Umbilical cord (tissue), 2 donors: ENCODE measurements around the gene CDH4. TPM values are rescaled to one million over a fixed set of nuclear protein-coding genes. Genes with fewer than 3 reads are reported as not detected.

Experiments
- DNase-seq: peaks from one replicate; pipeline ENCODE4 v3.0.0-alpha.2; 2015; ENCODE audit warnings: low spot score
- total RNA-seq: library from RNA; depleted of rRNA; stranded (reverse); fragments of >200 nt; gene quantifications from one replicate; pipeline ENCODE4 v1.2.3, GENCODE V29; 2014; ENCODE audit warnings: low replicate concordance; ENCODE audit not compliant: insufficient read depth

The CDH4 gene
- total RNA-seq, 1 donor from 2014 or later = 0.48 TPM

DNA sequence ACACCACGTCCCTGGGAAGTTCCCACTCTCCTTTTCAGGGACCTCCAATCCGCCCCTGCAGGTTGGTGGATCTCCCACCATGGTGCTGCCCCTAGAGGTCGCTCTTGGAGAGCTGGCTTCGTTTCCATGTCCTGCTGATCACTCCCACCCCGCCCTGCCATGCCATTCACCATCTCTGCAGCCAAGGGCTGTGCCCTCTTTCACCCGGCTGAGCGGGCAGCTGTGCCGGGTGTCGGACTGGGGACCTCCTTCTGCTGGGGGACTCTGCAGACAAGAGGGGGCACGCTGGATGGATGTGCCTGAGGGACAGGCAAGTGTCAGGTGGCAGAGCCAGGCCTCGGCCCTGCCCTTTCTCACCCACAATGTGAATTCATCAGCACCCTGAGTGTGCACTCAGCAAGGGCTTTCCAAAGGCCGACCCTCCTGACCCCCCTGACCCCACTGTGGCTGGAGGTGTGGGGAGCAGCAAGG, 347.0 kb downstream of the CDH4 start:
- DNase-seq = no peak

DNA sequence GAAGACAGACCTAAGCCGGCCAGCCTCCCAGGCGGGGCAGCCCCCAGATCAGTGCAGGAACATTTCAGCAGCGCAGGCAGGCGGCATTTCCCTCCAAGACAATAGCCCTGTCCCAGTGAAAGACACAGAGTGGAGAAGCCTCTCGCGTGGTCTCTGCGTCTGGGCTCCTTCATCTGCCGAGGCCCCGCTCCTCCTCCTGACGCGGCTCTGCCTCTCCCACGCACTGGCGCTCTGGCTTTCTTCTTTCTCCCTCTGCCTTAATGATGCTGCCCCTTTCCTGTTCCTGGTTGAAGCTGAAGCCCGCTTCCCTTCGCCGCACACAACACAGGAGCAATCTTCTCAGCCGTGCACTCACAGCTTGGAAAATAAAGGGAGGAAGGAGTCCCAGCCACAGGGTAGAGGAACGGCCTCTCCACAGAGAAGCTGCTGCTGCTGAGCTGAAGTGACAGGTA, 347.5 kb downstream of the CDH4 start:
- DNase-seq = no peak

DNA sequence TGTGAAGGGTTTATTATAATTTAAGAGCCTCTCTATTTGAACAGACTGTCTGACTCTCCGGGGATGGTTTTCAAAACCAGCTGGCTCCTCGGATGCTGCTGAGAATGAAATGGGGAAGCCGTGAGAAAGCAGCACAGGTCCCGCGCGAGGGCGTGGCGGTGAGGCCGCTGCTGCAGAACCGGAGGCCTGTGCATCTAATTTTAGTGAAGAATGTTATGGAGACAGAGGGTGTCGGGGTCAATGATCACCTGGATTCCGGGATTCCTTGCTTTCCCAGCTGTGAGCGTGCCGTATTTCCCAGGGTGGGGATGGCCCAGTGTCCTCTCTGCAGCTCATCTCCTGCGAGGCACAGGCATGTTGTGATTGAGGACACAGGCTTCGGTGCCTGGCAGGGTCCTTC, 348.0 kb downstream of the CDH4 start:
- DNase-seq = no peak

DNA sequence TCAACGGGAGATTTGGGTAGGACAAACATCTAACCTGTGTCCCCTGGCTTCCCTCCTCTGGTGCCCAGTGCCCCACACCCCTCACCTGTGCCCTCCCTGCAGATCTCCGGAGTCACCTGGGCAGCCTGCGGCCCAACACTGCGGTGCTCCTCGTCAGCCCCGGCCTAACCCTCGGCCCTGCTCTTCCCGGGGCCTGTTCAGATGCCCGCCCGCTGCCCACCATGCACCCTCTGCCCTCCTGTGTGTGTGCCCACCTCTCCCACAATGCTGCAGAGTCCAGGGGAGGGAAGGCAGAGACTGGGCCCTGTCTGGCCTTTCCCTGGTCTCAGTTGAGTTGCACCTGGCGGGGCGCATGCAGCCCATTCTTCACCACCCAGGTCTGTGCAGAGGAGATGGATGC, 349.3 kb downstream of the CDH4 start:
- DNase-seq = no peak

DNA sequence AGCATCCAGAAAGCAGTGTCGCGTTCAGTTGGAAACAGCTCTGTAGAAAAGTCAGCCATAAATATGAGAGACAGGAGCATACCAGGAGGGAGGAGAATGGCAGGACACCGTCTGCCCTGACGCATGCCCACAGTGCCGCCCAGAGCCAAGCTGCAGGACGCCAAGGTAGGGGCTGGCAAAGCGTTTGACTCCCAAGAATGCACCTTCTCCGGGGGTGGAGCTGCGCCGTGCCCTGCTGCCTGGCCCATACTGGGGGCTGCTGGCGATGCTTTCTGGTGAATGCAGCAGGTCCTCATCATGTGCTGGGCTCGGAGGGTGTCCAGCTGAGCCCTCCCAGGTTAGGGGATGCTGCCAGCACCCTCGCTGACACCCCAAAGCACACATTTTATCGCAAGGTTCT, 349.8 kb downstream of the CDH4 start:
- no peak for DNase-seq

DNA sequence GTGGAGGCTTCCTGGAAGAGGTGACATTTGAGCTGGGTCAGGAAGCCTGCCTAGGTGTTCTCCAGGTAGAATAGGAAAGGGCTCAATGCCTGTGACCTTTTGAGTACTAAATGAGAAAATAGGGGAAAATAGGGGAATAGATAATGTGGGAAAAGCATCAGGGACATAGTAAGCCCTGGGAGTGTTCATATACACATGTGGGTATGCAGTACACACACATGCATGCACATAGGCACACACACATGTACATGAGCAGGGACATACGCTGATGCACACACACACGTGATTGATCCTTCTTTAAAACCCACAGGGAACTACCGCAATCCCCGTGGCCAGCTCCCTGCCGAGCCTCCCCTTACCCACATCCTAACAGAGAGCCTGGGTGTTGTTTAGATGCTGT, 351.7 kb downstream of the CDH4 start:
- no peak for DNase-seq

DNA sequence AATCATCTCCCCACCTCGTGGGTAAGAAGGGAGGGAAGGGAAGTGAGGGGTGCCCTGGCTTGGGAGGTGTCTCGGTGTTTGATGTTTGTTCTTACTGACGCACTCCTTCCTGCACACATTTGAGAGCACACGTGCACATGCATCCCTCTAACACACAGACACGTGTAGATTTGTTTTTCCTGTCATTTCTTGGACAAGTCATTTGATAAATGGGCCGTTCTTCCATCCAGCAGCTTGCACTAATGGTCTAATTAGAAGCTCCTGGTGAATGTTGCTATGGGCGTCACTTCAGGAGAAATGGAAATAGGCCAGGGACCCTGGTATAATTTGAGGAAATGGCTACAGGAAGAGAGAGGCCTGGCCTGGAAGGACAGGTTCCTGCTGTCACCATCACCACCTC, 352.5 kb downstream of the CDH4 start:
- no peak for DNase-seq

DNA sequence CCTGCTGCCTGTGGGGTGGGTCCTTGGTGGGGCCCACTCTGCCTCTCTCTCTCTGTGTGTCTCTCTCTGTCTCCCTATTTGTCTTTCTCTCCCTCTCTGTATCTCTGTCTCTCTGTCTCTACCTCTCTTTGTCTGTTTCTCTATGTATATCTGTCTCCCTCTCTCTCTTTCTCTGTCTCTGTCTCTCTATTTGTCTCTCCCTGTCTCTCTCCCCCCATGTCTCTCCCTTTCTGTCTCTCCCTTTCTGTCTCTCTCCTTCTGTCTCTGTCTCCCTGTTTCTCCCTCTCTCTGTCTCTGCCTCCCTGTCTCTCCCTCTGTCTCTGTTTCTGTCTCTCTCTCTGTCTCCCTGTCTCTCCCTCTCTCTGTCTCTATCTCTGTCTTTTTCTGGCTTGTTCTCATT, 353.2 kb downstream of the CDH4 start:
- no peak for DNase-seq

DNA sequence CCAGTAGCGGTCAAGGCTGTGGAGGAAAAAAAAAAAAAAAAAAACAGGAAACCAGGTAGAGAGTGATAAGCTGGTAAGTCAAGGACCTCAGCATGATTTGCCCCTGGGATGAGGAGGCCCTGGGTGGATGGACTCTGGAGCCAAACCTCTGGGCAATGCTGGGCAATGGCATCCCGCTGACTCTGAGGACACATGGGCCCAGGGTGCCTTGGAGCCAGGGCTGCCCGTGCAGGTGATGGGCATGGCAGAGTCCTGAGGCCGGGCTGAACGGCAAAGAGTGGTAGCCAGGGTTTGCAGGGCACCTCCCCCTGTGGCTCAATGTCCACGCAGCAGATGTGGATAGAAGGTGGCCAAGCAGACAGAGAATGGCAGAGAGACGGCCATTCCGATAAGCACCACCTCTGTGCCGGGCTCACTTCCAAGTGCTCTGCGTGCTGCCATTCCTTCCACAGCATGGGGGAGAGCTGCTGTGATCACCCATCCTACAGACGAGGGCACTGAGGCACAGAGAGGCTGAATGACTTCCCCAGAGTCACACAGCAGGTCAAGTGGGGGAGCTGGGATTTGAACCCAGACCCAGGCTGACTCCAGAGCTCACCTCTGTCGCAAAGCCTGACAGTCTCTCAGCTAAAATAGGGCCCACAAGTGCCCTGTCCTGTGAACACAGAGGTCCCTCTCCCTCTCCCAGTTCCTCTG, 353.9 kb downstream of the CDH4 start:
- DNase-seq = no peak

DNA sequence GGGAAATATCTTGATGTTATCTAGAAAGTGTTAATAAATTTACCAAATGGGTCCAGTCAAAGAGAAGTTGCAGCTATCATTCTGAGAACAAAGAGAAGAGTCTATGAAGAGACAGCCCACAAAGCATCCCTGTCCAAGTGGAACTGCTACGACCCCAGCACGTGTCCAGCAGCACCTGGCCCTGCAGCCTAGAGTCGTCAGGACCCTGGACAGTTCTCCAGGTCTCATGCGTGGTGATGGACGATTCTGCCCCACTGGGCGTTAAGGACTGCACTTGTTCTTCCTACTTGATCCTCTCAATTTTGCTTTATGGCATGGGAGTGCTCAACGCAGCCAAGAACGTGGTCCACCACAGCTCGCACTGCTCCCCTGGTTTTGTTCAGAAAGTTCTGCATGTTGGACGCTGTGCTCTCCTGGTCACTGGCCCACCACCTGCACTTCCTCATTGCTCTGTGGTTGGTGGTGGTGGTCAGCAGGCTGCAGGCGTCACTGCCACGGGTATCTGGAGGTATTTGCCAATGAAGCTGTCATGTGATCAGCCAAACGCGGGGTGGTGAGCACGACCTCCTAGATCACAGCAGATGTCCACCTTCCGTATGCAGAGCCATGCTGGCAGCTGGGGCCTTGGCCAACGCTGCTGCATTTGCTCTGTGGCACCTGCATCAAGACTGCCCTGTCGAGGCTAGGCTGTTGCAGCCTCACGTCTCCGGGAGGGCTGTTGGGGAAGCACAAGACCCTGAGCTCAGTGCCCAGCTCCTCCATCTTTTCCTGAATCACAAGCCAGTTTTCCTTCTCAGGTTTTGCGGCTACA, 356.4 kb downstream of the CDH4 start:
- peak; percentile 7 for DNase-seq

DNA sequence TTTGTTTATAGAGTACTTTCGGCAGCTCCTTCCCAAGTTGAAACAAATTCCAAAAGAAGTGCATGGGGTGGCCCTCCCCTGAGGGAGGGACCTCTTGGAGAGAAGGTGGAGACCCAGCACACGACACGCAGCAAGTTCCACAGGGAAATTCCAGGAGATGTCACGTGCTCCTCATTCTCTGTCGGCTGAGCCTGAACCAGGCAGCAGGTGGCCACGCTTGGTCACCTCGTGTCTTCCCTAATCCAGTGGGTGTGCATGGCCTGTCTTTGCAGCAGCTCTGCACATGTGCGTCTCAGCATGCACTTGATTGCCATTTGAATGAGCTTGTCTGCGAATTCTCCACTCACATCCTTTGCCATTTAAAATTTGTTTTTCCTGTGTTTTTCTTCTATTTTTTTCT, 357.4 kb downstream of the CDH4 start:
- DNase-seq = no peak

DNA sequence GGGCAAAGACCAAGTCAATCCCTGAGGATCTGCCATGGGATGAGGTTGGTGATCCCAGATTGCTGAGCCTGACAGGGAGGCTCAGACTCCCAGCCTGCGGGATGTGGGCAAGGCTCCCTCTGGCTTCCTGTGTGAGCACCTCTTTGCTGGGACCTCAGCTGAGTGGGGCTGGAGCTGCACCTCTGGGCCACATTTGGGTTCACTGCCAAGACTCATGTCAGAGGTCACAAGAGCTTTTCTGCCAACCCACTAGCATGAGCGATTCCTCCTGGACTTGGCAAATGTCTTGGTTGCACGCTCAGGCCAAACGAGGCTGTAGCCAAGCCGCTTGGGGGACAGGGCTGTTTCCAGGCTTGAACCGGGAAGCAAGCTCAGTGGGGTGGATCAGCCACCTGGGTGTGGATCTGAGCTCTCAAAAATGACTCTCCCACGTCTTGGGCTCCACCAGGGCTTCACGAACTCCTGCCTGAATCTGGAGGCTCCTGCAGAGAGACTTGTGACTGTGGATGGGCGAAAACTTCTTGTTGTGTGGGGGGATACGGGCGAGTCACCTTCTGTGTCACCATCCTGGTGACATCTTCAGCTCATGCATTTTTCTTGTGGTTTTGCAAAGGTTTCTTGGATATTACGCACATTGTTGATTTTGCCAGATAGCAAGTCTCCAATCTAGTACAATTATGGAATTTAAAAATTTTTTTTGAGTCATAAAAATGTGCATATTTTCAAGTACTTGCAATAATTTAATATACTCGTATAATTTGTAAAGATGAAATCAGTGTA, 359.5 kb downstream of the CDH4 start:
- DNase-seq = no peak

DNA sequence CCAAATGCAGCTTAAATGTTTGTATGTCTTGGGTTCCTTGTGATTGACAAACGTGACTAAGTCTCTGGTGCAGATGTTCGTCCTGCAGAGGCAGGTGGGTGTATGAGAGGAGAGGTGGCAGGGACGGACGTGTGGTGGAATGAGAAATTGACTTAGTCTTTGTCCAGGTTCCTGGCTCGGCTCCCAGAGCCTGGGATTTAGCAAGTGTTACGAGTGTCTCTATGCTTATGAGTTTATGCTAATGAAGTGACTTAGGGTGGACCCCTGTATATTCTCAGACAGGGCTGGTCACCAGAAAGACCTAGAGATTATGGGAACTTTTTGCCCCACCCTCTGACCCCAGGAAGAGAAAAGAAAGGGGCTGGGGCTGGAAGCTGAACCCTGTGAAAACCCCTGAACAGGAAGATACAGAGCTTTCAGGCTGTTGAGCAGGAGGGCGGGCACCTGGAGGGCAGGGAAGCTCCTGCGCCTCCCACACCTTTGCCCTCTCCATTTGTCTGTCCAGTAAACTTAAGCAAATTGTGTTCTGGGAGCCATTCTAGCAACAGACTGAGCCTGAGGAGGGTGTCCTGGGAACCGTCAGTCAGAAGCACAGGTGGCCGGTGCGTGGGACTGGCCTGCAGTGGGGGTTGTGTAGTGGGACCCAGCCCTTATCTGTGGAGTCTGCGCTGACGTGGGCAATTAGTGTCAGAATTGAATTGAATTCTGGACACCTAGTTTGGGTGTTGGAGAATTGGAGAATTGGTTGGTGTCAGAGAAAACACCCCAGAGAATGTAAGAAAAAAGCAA, 362.1 kb downstream of the CDH4 start:
- no peak for DNase-seq

DNA sequence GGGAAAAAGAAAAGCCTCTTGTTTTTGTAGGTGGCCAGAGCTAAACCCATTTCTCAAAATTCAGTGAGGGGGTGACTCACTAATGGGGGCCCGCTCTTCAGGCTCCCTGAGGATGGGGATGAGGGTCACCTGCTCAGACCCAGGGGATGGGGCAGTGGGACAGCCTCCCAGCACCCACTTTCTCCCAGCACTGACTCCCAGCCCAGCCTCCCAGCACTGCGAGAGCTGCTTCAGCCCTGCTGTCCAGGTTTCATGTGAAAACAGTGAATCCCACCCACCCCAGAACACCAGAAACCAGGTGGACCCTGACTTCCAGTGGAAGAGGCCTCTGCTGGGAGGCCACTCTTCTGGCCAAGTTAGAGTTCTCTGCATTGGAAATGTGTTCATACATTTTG, 362.6 kb downstream of the CDH4 start:
- no peak for DNase-seq

DNA sequence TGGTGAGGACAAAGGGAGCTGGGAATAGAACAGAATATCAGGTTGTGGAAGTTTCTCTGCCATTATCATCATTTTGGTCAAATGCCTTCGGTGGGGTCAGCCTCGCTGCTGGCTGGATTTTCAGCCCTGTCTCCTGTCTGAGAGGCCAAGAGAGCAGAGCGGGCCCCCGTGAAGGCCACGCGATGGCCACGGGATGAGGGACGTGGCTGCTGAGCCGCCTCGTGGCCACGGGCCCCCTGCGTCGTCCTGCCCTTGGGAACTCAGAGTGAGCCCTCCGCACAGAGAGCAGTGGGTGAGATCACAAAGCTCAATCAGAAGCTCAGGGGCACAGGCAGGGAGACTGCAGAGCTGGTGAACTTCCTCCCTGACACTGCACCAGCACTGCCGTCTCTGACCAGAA, 363.7 kb downstream of the CDH4 start:
- DNase-seq = no peak

DNA sequence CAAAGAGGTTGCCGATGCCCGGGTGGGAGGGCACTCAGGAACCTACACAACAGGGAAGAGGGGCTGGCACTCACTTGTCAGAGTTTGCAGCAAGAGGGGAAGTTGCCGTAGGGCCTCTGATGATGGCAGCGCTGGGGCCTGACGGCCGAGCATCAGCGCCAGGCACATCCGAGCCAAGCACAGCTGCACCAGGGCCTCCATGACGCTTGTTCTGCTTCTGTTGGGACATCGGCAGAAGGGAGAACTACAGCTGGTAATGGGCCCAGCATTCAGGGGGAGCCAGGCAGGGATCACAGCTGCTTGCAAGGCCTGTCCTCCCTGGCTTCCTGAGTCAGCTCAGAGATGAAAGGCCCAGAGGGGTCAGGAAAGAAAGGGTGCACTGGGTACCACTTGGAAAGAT, 367.7 kb downstream of the CDH4 start:
- DNase-seq = no peak

DNA sequence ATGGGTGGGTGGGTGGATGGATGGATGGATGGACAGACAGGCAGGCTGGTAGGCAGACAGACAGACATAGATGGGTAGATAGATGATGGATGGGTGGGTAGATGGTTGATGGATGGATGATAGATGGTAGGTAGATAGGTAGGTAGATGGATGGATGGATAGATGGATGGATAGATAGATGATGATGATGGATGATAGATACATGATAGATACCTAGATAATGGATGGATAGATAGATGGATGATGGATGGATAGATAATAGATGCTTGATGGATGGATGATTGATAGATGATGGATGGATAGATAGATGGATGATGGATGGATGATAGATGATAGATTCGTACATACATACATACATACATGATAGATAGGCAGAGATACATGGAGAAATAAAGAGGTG, 368.1 kb downstream of the CDH4 start:
- no peak for DNase-seq

DNA sequence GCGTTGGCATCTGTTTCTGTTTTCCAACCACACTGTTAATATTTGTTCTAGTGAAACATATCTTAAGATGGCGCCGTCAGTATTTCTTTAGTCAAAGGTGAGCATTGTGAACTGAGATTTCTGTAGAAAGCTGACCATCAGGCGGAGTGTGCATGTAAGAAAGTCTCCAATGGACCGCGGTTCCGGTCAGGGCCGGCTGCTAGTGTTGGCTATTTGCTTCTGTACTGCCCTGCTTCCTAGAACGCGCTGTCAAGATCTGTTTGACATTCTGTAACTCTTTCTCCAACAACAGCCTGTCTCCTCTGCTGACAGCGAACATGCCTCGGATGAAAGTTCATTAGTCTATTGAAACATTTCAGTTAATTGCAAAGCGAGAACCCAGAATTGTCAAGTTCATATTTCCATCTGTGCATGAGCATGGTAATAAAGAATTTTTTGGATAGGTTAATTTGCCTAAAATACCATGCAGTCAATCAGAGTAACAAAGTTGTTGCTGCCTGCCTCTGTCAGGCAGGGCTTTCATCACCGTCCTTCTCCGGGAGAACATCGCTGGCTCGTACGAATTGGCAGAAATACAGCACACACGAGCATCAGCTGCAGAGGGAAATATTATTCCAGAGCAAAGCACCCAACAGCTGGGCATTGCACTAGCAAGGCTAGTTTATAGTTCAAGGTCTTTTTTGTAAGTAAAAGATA, 369.1 kb downstream of the CDH4 start:
- no peak for DNase-seq

DNA sequence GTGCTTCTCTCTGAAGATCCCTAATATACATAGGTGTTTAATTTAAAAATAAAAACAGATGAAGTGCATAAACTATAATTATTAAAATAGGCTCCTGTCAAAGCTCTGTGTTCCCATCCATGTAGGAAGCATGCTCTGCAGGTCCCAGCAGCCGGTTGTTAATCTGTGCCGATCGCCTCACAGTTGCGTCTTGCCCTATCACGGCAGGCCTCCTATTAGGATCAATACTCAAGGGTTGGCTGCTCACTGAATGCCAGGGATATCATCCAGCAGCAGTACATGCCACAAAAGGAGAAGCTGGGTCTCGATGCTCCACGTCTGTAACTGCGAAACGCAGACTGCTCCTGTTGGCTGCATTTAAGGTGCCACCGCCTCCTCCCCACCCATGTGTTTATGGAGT, 369.8 kb downstream of the CDH4 start:
- DNase-seq = no peak

DNA sequence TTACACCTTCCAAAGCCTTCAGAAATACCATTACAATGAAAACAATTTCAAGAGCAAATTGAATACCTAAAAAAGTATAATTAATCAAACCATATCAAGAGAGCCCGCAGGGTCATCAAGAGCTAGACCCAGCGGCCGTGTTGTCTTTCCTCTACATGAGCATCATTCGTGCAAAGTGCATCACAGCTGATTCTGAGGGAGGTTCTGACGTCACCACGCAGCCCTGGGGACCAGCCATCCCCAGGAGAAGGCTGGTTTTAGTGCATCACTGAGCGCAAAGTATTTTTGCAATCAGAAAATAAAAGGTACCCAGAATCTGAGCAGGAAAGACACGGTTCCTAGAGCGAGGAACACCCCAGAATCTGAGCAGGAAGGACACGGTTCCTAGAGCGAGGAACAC, 371.4 kb downstream of the CDH4 start:
- no peak for DNase-seq

DNA sequence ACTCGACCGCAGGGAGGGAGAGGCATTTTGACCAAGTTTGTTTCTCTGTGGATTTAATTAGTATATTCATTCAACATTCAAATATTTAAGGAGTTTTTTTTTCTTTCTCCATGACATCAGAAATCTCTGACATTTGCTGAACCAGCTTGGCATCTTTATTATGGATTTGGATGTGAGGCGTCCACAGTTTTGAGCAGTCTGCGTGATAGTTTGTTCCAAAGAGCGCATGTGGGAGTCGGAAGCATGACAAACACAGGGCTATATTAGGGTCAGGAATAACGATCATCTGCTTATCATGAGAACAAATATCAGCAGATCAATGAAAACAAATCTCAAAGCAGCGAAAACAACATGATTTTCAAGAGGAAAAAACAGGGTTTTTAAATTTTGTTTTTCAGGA, 373.2 kb downstream of the CDH4 start:
- DNase-seq = no peak
